HCT116 (cell line): ENCODE data around the gene ALPL. TPM values are rescaled to one million over a fixed set of nuclear protein-coding genes. Genes with fewer than 3 reads are reported as not detected.

Source experiments
- ATAC-seq: fragments of 200-7000 bp; cut with Tn5 transposase; 2 replicates; pipeline ENCODE4 v1.9.1; 2020; ENCODE audit warnings: mild to moderate bottlenecking, moderate library complexity
- BruUV-seq: library from RNA; stranded (reverse); fragments of 400-500 nt; replicated peaks from 2 replicates; lab custom pipeline; 2021; lab: Mats Ljungman, UMichigan
- CTCF ChIA-PET: fragments of 300-600 bp; sonication (Branson Sonifier 250); formaldehyde crosslinking; loops from one replicate; lab custom pipeline; 2021; ENCODE audit warnings: antibody characterized with exemption; lab: Charles Lee
- POLR2A ChIA-PET: fragments of 300-600, 350-600 bp; sonication (Branson Sonifier 250); formaldehyde crosslinking; loops from one replicate; lab custom pipeline; 2021; ENCODE audit warnings: antibody characterized with exemption; lab: Charles Lee
- RAD21 ChIA-PET, 2 experiments: fragments of 300-600 bp; sonication (Branson Sonifier 250); formaldehyde crosslinking; loops; one replicate each; lab custom pipeline; 2023; ENCODE audit warnings: low total read pairs in 2 of 2; ENCODE audit not compliant: uncharacterized antibody in 2 of 2, unreplicated experiment in 2 of 2, low non-redundant PET in 1 of 2; lab: Charles Lee
- DNase-seq: peaks from one replicate; pipeline ENCODE4 v3.0.0-alpha.2; 2010; ENCODE audit warnings: low read depth, low spot score
- H2AFZ ChIP-seq: fragments of 200-600 bp; shearing (Covaris generic), sonication (generic); 2 replicates; pipeline ENCODE4 v1.6.1; 2017; ENCODE audit warnings: low read depth, mixed run types, mixed read lengths, antibody characterized with exemption, low read length; ENCODE audit not compliant: poor library complexity, severe bottlenecking
- H3K27ac ChIP-seq: 2 replicates; pipeline ENCODE4 v1.5.1; 2012; ENCODE audit warnings: low read depth, low read length
- H3K27me3 ChIP-seq: fragments of 200-600 bp; sonication (generic); 2 replicates; pipeline ENCODE4 v1.6.1; 2016; ENCODE audit warnings: mixed run types, low read length, mixed read lengths; ENCODE audit not compliant: insufficient read depth
- H3K36me3 ChIP-seq, 2 experiments: fragments of 200-500 bp in 1 of 2; fragments of 200-600 bp in 1 of 2; sonication (Bioruptor generic) in 1 of 2; sonication (generic) in 1 of 2; 2 replicates each; pipeline versions ENCODE4 v1.5.1 to v1.6.1; 2014 to 2016; ENCODE audit warnings: low read length in 2 of 2, inconsistent platforms in 1 of 2, mixed read lengths in 1 of 2, mixed run types in 1 of 2; ENCODE audit not compliant: insufficient read depth in 2 of 2, control insufficient read depth in 1 of 2
- H3K4me1 ChIP-seq, 2 experiments: fragments of 200-600 bp in 1 of 2; sonication (generic) in 1 of 2; 2 replicates each; pipeline versions ENCODE4 v1.5.1 to v1.6.1; 2012 to 2017; ENCODE audit warnings: low read length in 2 of 2, inconsistent platforms in 1 of 2, mild to moderate bottlenecking in 1 of 2, mixed read lengths in 1 of 2, mixed run types in 1 of 2, moderate library complexity in 1 of 2; ENCODE audit not compliant: insufficient read depth in 2 of 2, control insufficient read depth in 1 of 2
- H3K4me2 ChIP-seq: fragments of 200-600 bp; sonication (generic); 2 replicates; pipeline ENCODE4 v1.6.1; 2017; ENCODE audit warnings: mixed run types, low read length, mixed read lengths
- H3K4me3 ChIP-seq, 2 experiments: fragments of 200-600 bp in 1 of 2; sonication (generic) in 1 of 2; replicated peaks in 1 of 2; 2 replicates each; pipeline ENCODE4 v1.5.1; 2011 to 2016; ENCODE audit warnings: low read length in 2 of 2, control low read depth in 1 of 2, low read depth in 1 of 2, mild to moderate bottlenecking in 1 of 2, mixed read lengths in 1 of 2, mixed run types in 1 of 2
- H3K79me2 ChIP-seq: fragments of 200-600 bp; sonication (generic); 2 replicates; pipeline ENCODE4 v1.6.1; 2017; ENCODE audit warnings: mild to moderate bottlenecking, mixed run types, low read length, moderate library complexity, mixed read lengths; ENCODE audit not compliant: insufficient read depth
- H3K9ac ChIP-seq: fragments of 200-600 bp; sonication (generic); 2 replicates; pipeline ENCODE4 v1.6.1; 2016; ENCODE audit warnings: low read length, mixed read lengths
- H3K9me2 ChIP-seq: fragments of 200-600 bp; sonication (generic), shearing (Covaris generic); 2 replicates; pipeline ENCODE4 v1.6.1; 2017; ENCODE audit warnings: mixed run types, mild to moderate bottlenecking, moderate library complexity; ENCODE audit not compliant: insufficient read depth
- H3K9me3 ChIP-seq, 2 experiments: fragments of 200-500 bp in 1 of 2; fragments of 200-600 bp in 1 of 2; sonication (Bioruptor generic) in 1 of 2; sonication (generic) in 1 of 2; 2 replicates each; pipeline ENCODE4 v1.6.1; 2014 to 2017; ENCODE audit warnings: low read length in 2 of 2, mixed read lengths in 2 of 2, inconsistent platforms in 1 of 2, low read depth in 1 of 2, mild to moderate bottlenecking in 1 of 2, mixed run types in 1 of 2, moderate library complexity in 1 of 2; ENCODE audit not compliant: control insufficient read depth in 1 of 2, insufficient read depth in 1 of 2
- H4K20me1 ChIP-seq: fragments of 200-600 bp; sonication (generic), shearing (Covaris generic); 2 replicates; pipeline ENCODE4 v1.6.1; 2017; ENCODE audit warnings: mixed run types, mild to moderate bottlenecking, moderate library complexity; ENCODE audit not compliant: insufficient read depth
- CEBPB ChIP-seq: IDR thresholded peaks from 2 replicates; pipeline ENCODE4 v1.6.1; 2012; ENCODE audit warnings: low read depth
- EZH2 ChIP-seq: fragments of 200-600 bp; sonication (generic); IDR thresholded peaks from 2 replicates; pipeline ENCODE4 v1.6.1; 2017; ENCODE audit warnings: antibody characterized with exemption, mixed run types
- EZH2phosphoT487 ChIP-seq: fragments of 200-600 bp; IDR thresholded peaks from 2 replicates; pipeline ENCODE4 v1.6.1; 2018; ENCODE audit warnings: antibody characterized with exemption, borderline replicate concordance
- FOSL1 ChIP-seq: IDR thresholded peaks from 2 replicates; pipeline ENCODE4 v1.6.1; 2012; ENCODE audit warnings: low read depth
- JUND ChIP-seq: IDR thresholded peaks from 2 replicates; pipeline ENCODE4 v1.6.1; 2012
- POLR2A ChIP-seq: IDR thresholded peaks from 2 replicates; pipeline ENCODE4 v1.7.0; 2011; ENCODE audit warnings: borderline replicate concordance; ENCODE audit not compliant: insufficient read depth, insufficient read length; ENCODE audit errors: extremely low read depth
- SP1 ChIP-seq: IDR thresholded peaks from 2 replicates; pipeline ENCODE4 v1.6.1; 2012; ENCODE audit warnings: low read depth
- TCF7L2 ChIP-seq: IDR thresholded peaks from 2 replicates; pipeline ENCODE4 v1.7.0; 2011; ENCODE audit warnings: borderline replicate concordance, inconsistent platforms; ENCODE audit not compliant: insufficient read depth, insufficient read length; ENCODE audit errors: extremely low read depth
- ZNF274 ChIP-seq: fragments of 200-500 bp; sonication (Bioruptor generic); IDR thresholded peaks from 2 replicates; pipeline ENCODE4 v1.6.1; 2014; ENCODE audit warnings: mild to moderate bottlenecking, low read depth, low read length, inconsistent platforms
- intact Hi-C: fragments of 100-400 bp; cut with micrococcal nuclease; formaldehyde crosslinking; loops from 2 replicates; pipeline ENCODE4 v1.10.0; 2022
- total RNA-seq: library from RNA; stranded (reverse); gene quantifications from one replicate; pipeline ENCODE4 v1.2.1, GENCODE V29; 2021; ENCODE audit not compliant: unreplicated experiment
- TF ChIP-seq, protein P1 (sequence below): IDR thresholded peaks from 2 replicates; pipeline ENCODE4 v1.6.1; 2012
- TF ChIP-seq, protein P2 (sequence below): IDR thresholded peaks from 2 replicates; pipeline ENCODE4 v1.6.1; 2011; ENCODE audit warnings: mild to moderate bottlenecking, low read length, moderate library complexity; ENCODE audit not compliant: insufficient replicate concordance; ENCODE audit errors: extremely low read depth
- TF ChIP-seq, protein P3 (sequence below), 3 experiments: fragments of 200-600 bp in 1 of 3; sonication (generic) in 1 of 3; IDR thresholded peaks in 2 of 3; conservative IDR thresholded peaks in 1 of 3; 2 replicates each; pipeline ENCODE4 v1.5.1; 2012 to 2017; ENCODE audit warnings: low read depth in 2 of 3, low read length in 2 of 3, antibody characterized with exemption in 1 of 3, borderline replicate concordance in 1 of 3, control low read depth in 1 of 3, mild to moderate bottlenecking in 1 of 3, mixed read lengths in 1 of 3, mixed run types in 1 of 3, moderate library complexity in 1 of 3; ENCODE audit not compliant: insufficient read depth in 1 of 3

Gene ALPL
- total RNA-seq, 1 experiment from 2014 or later = 0.61 TPM

DNA sequence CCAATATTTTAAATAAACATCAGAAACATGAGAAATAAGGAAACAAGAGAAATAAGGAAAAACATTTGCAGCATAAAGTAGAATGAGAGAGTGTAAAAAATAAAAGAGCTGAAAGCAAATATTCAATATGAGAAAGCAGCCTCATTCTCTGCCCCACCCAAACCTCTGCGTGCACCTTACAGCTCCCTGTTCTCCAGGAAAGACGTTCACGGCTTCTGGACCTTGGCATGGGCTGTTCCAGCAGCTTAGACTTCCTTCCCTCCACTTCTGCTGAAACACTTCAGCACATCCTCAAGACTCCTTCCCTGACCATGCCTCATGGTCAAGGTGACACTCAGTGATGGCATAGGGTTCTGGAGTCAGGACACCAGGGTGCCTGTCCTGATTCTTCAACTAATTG is 23.3 kb downstream of the ALPL start (continued):
- no peak for TF ChIP-seq EZH2phosphoT487
- TF ChIP-seq, protein P1, sequence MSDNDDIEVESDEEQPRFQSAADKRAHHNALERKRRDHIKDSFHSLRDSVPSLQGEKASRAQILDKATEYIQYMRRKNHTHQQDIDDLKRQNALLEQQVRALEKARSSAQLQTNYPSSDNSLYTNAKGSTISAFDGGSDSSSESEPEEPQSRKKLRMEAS = no peak
- no peak for TF ChIP-seq TCF7L2
- TF ChIP-seq, protein P2, sequence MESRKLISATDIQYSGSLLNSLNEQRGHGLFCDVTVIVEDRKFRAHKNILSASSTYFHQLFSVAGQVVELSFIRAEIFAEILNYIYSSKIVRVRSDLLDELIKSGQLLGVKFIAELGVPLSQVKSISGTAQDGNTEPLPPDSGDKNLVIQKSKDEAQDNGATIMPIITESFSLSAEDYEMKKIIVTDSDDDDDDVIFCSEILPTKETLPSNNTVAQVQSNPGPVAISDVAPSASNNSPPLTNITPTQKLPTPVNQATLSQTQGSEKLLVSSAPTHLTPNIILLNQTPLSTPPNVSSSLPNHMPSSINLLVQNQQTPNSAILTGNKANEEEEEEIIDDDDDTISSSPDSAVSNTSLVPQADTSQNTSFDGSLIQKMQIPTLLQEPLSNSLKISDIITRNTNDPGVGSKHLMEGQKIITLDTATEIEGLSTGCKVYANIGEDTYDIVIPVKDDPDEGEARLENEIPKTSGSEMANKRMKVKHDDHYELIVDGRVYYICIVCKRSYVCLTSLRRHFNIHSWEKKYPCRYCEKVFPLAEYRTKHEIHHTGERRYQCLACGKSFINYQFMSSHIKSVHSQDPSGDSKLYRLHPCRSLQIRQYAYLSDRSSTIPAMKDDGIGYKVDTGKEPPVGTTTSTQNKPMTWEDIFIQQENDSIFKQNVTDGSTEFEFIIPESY = no peak
- TF ChIP-seq POLR2A = no peak
- TF ChIP-seq CEBPB = no peak
- no peak for TF ChIP-seq FOSL1
- no peak for TF ChIP-seq SP1
- TF ChIP-seq ZNF274 = no peak
- TF ChIP-seq JUND = no peak
- TF ChIP-seq EZH2 = no peak

DNA sequence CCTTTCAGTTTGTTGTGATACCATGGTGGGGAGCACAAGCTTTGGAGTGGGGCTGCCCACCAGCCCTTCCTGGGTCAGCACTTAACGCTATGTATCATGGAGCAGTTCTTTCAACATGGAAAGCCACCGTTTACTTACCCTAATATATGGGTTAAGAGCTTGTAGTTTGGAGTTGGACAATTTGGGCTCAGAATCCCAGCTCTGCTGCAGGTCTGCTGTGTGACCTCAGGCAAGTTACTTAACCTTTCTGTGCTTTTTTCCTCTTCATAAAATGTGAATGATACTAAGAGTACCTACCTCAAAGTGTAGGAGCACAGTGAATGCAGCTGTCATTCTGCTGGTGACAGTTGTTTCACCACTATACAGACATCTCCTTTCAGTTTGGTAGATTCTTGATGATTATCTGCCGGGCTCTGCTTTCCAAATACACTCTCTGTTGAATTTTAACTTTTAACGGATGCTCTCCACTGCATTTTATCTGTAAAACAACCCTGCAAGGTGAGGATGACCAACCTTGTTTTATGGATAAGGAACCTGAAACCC is 23.8 kb downstream of the ALPL start:
- Histone ChIP-seq H3K9me3 (no peaks in the 10 kb centered on the region), H3K27me3 (0 out of 2 replicates have a peak, but pooled peaks cover 4% of the 10 kb centered on the region), H3K4me2 (no peak overlapping the region), H3K9me2 (no peaks in the 10 kb centered on the region), H3K79me2 (no peaks in the 10 kb centered on the region), H3K27ac (no peak overlapping the region), H2AFZ (no peak overlapping the region), H3K9ac (no peak overlapping the region), H3K4me1 (no peaks in the 10 kb centered on the region), H4K20me1 (no peaks in the 10 kb centered on the region), H3K4me3 (no peak overlapping the region), H3K36me3 (no peaks in the 10 kb centered on the region)
- ChIA-PET RAD21 (no interaction called here), POLR2A (no interaction called here), CTCF (no interaction called here)
- intact Hi-C loops = no loop called here
- ATAC-seq = no peak
- TF ChIP-seq, protein P3, sequence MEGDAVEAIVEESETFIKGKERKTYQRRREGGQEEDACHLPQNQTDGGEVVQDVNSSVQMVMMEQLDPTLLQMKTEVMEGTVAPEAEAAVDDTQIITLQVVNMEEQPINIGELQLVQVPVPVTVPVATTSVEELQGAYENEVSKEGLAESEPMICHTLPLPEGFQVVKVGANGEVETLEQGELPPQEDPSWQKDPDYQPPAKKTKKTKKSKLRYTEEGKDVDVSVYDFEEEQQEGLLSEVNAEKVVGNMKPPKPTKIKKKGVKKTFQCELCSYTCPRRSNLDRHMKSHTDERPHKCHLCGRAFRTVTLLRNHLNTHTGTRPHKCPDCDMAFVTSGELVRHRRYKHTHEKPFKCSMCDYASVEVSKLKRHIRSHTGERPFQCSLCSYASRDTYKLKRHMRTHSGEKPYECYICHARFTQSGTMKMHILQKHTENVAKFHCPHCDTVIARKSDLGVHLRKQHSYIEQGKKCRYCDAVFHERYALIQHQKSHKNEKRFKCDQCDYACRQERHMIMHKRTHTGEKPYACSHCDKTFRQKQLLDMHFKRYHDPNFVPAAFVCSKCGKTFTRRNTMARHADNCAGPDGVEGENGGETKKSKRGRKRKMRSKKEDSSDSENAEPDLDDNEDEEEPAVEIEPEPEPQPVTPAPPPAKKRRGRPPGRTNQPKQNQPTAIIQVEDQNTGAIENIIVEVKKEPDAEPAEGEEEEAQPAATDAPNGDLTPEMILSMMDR (IDR thresholded peaks at IDR 0.05 in 2 of 3, conservative IDR thresholded peaks at IDR 0.05 in 1 of 3; ENCODE audit: borderline replicate concordance in 1 of 3, insufficient read depth in 1 of 3, low read depth in 2 of 3, low read length in 2 of 3) = no peak
- BruUV-seq = no TSS peak
- no peak for DNase-seq
